NCI-H526 (cell line): ENCODE results near the gene DSG4.

ENCODE experiments used
- DNase-seq, 2 experiments: peaks; one replicate each; lab custom pipeline; 2025; lab: John Stamatoyannopoulos, UW

The DSG4 gene

GRCh38 chr18:31446854-31447253, 70.3 kb downstream of the DSG4 start:
- DNase-seq: no peak

- no peak for DNase-seq
These were observed 71.1 kb downstream of the DSG4 start, which contains the start of gene DSG3 for GRCh38 chr18:31447530-31448191. Gene DSG3 (plus strand): TSS chr18:31447741. CDS start chr18:31447878, 137 bp downstream.

- no peak for DNase-seq
These were observed 73.8 kb downstream of the DSG4 start for GRCh38 chr18:31450409-31450808.

- DNase-seq: no peak
These were observed 75.0 kb downstream of the DSG4 start for GRCh38 chr18:31451625-31452024.

- no peak for DNase-seq
These were observed 77.6 kb downstream of the DSG4 start for GRCh38 chr18:31454066-31454708.
